Heart left ventricle (tissue), 16 donors: ENCODE results near the gene TGFBRAP1. TPM values are rescaled to one million over a fixed set of nuclear protein-coding genes. Genes with fewer than 3 reads are reported as not detected.

Experiments used
- ATAC-seq, 4 donors: fragments of 200-7000 bp; cut with Tn5 transposase; one replicate each; pipeline ENCODE4 v1.9.1; 2020 to 2022; ENCODE audit warnings: moderate library complexity in 4 of 4, mild to moderate bottlenecking in 3 of 4, moderate number of reproducible peaks in 1 of 4
- DNase-seq, 5 donors: peaks; one replicate each; pipeline ENCODE4 v3.0.0-alpha.2; 2020
- H3K27ac ChIP-seq, 12 donors: fragments of 200-600 bp; sonication (generic) in 4 of 12; one replicate each; pipeline versions ENCODE4 v1.5.0 to v1.8.0; 2016 to 2022; ENCODE audit warnings: mild to moderate bottlenecking in 2 of 12
- H3K27me3 ChIP-seq, 9 donors: fragments of 200-600 bp; sonication (generic) in 2 of 9; one replicate each; pipeline versions ENCODE4 v1.5.1 to v1.8.0; 2016 to 2022; ENCODE audit warnings: mild to moderate bottlenecking in 3 of 9
- H3K36me3 ChIP-seq, 9 donors: fragments of 200-600 bp; sonication (generic) in 2 of 9; one replicate each; pipeline versions ENCODE4 v1.5.0 to v1.8.0; 2018 to 2022; ENCODE audit warnings: mild to moderate bottlenecking in 2 of 9
- H3K4me1 ChIP-seq, 12 donors: fragments of 200-600 bp; sonication (generic) in 4 of 12; one replicate each; pipeline versions ENCODE4 v1.5.0 to v1.8.0; 2016 to 2022; ENCODE audit warnings: mild to moderate bottlenecking in 3 of 12
- H3K4me3 ChIP-seq, 12 donors: fragments of 200-600 bp; sonication (generic) in 4 of 12; one replicate each; pipeline versions ENCODE4 v1.5.0 to v1.8.0; 2017 to 2022; ENCODE audit warnings: mild to moderate bottlenecking in 9 of 12, moderate library complexity in 4 of 12
- H3K9me3 ChIP-seq, 12 donors: fragments of 200-600 bp; sonication (generic) in 4 of 12; one replicate each; pipeline versions ENCODE4 v1.5.0 to v1.8.0; 2016 to 2022; ENCODE audit warnings: mild to moderate bottlenecking in 1 of 12
- POLR2A ChIP-seq, 2 donors: fragments of 450-650 bp; IDR thresholded peaks; one replicate each; pipeline ENCODE4 v1.6.1; 2017; ENCODE audit warnings: antibody characterized with exemption in 2 of 2, mild to moderate bottlenecking in 2 of 2, moderate library complexity in 2 of 2
- WGBS, 4 donors: extraction: QIAGEN DNeasy Blood & Tissue Kit in 2 of 4; methylation state at CpG; one replicate each; pipeline versions ENCODE4 v1.1.5 to v1.1.7; 2013 to 2018; 5-methylcytosine and 5-hydroxymethylcytosine counted together
- intact Hi-C, 10 donors: fragments of 100-400 bp; cut with DNase I; formaldehyde crosslinking; loops; one replicate each; pipeline versions ENCODE4 v1.11.1 to v1.14.2; 2022
- polyA plus RNA-seq, 2 donors: library from polyadenylated mRNA; stranded (reverse); fragments of 200-250 nt; gene quantifications; one replicate each; pipeline ENCODE4 v1.2.3, GENCODE V29; 2013
- total RNA-seq, 9 donors: library from RNA; depleted of rRNA in 2 of 9; stranded (reverse); fragments of >200 nt in 2 of 9; fragmentation: NEBNext Ultra II Directional in 3 of 9; extraction: Animal tissue kit (Norgen Biotek cat#: 25700) in 3 of 9; gene quantifications; one replicate each; pipeline versions ENCODE4 v1.1.0 to v1.2.4, GENCODE V29; 2016 to 2023
- TF ChIP-seq, protein P1 (sequence below), 12 donors: fragments of 200-600 bp; sonication (generic) in 4 of 12; IDR thresholded peaks; one replicate each; pipeline versions ENCODE4 v1.5.0 to v1.8.0; 2018 to 2022; ENCODE audit warnings: antibody characterized with exemption in 12 of 12, mild to moderate bottlenecking in 5 of 12
- donor health status: ischemic (EF 13 %, LVEDD 7.1; RV severe dilation, severe dysfunction).
- donor health status: healthy with polysubstance abuse.
- donor health status: DM: no; HTN: yes; CAD: no.
- donor health status: DM: no; HTN: no; CAD: no.
- donor health status: ischemic (EF 25% LVEDD 6.9; RV normal size, moderate dysfunction).
- donor health status: ischemic (EF 25% LVEDD 5.7; RV mildly dilated, moderate dysfunction).
- donor health status: healthy.
- donor health status: DM: yes; HTN: yes; CAD: no.
- donor health status: ischemic (EF 35%, LVEDD 5.7; RV mildly dilated, moderate dysfunction).
- donor health status: nonischemic (EF 11% LVEDD 7.7; RV severe dilation, severe dysfunction).
- donor health status: DM: yes; HTN: yes; CAD: no.
- donor health status: PGD.
- donor health status: ischemic (EF 29% LVEDD 5.4; RV normal size, mild dysfunction).
- donor health status: nonischemic (EF 23%, LVEDD 6.1; RV moderate dilation, normal function).

TGFBRAP1 gene
- total and polyA plus RNA-seq, 11 donors = 1.8 to 20.0 (median 10.8) TPM

- Histone ChIP-seq H3K27me3 (no peaks in the 10 kb centered on the region), H3K4me3 (no peak overlapping the region), H3K9me3 (no peaks in the 10 kb centered on the region), H3K27ac (no peak overlapping the region), H3K4me1 (peaks cover 0 to 10% (median 0%) of the 10 kb centered on the region in 12 donors), H3K36me3 (no peaks in the 10 kb centered on the region)
- TF ChIP-seq, protein P1, sequence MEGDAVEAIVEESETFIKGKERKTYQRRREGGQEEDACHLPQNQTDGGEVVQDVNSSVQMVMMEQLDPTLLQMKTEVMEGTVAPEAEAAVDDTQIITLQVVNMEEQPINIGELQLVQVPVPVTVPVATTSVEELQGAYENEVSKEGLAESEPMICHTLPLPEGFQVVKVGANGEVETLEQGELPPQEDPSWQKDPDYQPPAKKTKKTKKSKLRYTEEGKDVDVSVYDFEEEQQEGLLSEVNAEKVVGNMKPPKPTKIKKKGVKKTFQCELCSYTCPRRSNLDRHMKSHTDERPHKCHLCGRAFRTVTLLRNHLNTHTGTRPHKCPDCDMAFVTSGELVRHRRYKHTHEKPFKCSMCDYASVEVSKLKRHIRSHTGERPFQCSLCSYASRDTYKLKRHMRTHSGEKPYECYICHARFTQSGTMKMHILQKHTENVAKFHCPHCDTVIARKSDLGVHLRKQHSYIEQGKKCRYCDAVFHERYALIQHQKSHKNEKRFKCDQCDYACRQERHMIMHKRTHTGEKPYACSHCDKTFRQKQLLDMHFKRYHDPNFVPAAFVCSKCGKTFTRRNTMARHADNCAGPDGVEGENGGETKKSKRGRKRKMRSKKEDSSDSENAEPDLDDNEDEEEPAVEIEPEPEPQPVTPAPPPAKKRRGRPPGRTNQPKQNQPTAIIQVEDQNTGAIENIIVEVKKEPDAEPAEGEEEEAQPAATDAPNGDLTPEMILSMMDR (IDR thresholded peaks at IDR 0.05) = no peak
- no peak for TF ChIP-seq POLR2A (IDR thresholded peaks at IDR 0.05)
- ATAC-seq = no peak
- intact Hi-C loops = no loop called here
- no peak for DNase-seq
- 74 to 89% (median 78%) methylated on average over 3 of the region's 3 CpGs for WGBS, 4 donors
These were observed 14.2 kb downstream of the TGFBRAP1 start for GRCh38 chr2:105315314-105315713.

DNA sequence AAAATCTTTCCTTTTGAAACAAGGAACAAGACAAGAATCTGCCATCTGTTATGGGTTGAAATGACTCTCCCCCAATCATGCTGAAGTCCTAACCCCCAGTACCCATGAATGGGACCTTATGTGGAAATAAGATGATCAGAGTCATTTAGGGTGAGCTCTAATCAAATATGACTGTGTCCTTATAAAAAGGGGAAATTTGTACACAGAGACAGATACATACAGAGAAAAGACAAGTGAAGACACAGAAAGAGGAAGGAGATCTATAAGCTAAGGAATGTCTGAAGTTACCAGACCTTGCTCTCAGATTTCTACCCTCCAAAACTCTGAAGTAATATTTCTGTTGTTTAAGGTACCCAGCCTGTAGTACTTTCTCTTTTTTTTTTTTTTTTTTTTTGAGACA, 15.7 kb downstream of the TGFBRAP1 start:
- Histone ChIP-seq H3K27me3 (no peaks in the 10 kb centered on the region), H3K4me3 (no peak overlapping the region), H3K9me3 (no peaks in the 10 kb centered on the region), H3K36me3 (no peaks in the 10 kb centered on the region), H3K27ac (no peak overlapping the region), H3K4me1 (peaks cover 0 to 20% (median 0%) of the 10 kb centered on the region in 12 donors)
- intact Hi-C loops = no loop called here
- no peak for ATAC-seq
- DNase-seq = no peak
- TF ChIP-seq, protein P1 (IDR thresholded peaks at IDR 0.05) = no peak
- TF ChIP-seq POLR2A (IDR thresholded peaks at IDR 0.05) = no peak

DNA sequence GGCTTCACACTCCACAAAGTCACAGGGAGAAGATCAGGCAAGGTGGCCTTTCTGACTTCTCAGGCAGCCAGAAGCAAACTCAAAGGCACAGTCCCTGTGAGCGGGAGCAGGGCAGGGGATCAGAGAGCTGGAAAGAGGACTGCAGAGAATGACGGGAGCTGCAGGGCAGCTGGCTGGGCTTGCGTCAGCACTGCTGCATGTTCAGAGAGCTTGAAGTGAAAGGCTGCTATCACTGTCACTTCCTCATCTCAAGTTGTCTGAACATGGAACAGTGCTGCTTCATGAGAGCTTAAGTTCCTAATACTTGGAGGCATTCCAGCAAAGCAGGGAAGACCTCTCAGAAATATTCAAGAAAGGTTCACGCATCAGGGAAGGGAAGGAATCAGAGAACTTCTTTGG, 20.4 kb downstream of the TGFBRAP1 start:
- Histone ChIP-seq H3K36me3 (peaks cover 0 to 38% (median 17%) of the 10 kb centered on the region in 9 donors), H3K27ac (peak overlapping the region in 1 of 12 donors; percentile 9), H3K4me1 (peaks cover 0 to 24% (median 0%) of the 10 kb centered on the region in 12 donors), H3K27me3 (no peaks in the 10 kb centered on the region), H3K4me3 (no peak overlapping the region), H3K9me3 (no peaks in the 10 kb centered on the region)
- intact Hi-C loops = no loop called here
- ATAC-seq (peak; percentile 78 to 94 (median 91)), DNase-seq (peak; percentile 24 to 74 (median 55))
- 56 to 76% (median 64%) methylated on average over 3 to 4 of the region's 4 CpGs for WGBS, 4 donors
- no peak for TF ChIP-seq POLR2A (IDR thresholded peaks at IDR 0.05)
- TF ChIP-seq, protein P1 (IDR thresholded peaks at IDR 0.05) = no peak

GRCh38 chr2:105308382-105309146, 21.0 kb downstream of the TGFBRAP1 start:
- intact Hi-C loops = no loop called here
- H3K4me3 ChIP-seq = no peak overlapping the region
- H3K27ac ChIP-seq = peak overlapping the region in 1 of 12 donors; percentile 5
- WGBS, 4 donors = 92 to 95% (median 93%) methylated on average over 15 of the region's 15 CpGs
- no peak for DNase-seq
- no peak for ATAC-seq
- TF ChIP-seq, protein P1 (IDR thresholded peaks at IDR 0.05) = no peak
- TF ChIP-seq POLR2A (IDR thresholded peaks at IDR 0.05) = no peak
- H3K9me3 ChIP-seq = no peaks in the 10 kb centered on the region
- peaks cover 0 to 19% (median 0%) of the 10 kb centered on the region in 12 donors for H3K4me1 ChIP-seq
- H3K36me3 ChIP-seq = peaks cover 0 to 38% (median 17%) of the 10 kb centered on the region in 9 donors
- H3K27me3 ChIP-seq = no peaks in the 10 kb centered on the region
